Measurements from ENCODE around the gene UIMC1. TPM values are rescaled to one million over a fixed set of nuclear protein-coding genes. Genes with fewer than 3 reads are reported as not detected.

Gene UIMC1
- total RNA-seq, 1 experiment from 2014 or later, result 38.4 TPM

GRCh38 chr5:176888865-176889165 is 117.8 kb downstream of the UIMC1 start:
- Histone ChIP-seq H3K36me3 (ENCODE audit: control insufficient read depth in 1 of 2, insufficient read depth in 2 of 2, low read length in 2 of 2) (no peaks in the 10 kb centered on the region), H3K4me2 (ENCODE audit: low read length) (no peak overlapping the region), H3K79me2 (ENCODE audit: insufficient read depth, low read length) (no peaks in the 10 kb centered on the region), H3K27me3 (ENCODE audit: insufficient read depth, low read length) (no peaks in the 10 kb centered on the region), H2AFZ (ENCODE audit: low read depth, low read length, poor library complexity, severe bottlenecking) (no peak overlapping the region), H3K27ac (ENCODE audit: low read depth, low read length) (no peak overlapping the region), H3K9me3 (ENCODE audit: control insufficient read depth in 1 of 2, insufficient read depth in 1 of 2, low read depth in 1 of 2, low read length in 2 of 2) (no peaks in the 10 kb centered on the region), H4K20me1 (ENCODE audit: insufficient read depth) (no peaks in the 10 kb centered on the region), H3K4me3 (replicated peaks in 1 of 2; ENCODE audit: low read depth in 1 of 2, low read length in 2 of 2) (no peak overlapping the region), H3K9ac (ENCODE audit: low read length) (no peak overlapping the region), H3K9me2 (ENCODE audit: insufficient read depth) (no peaks in the 10 kb centered on the region), H3K4me1 (ENCODE audit: control insufficient read depth in 1 of 2, insufficient read depth in 2 of 2, low read length in 2 of 2) (no peaks in the 10 kb centered on the region)
- DNase-seq (ENCODE audit: low read depth, low spot score) (no peak), ATAC-seq (no peak)
- BruUV-seq (replicated peaks), result no TSS peak
- POLR2A ChIA-PET, result no interaction called here
- CTCF ChIA-PET, result no interaction called here
- RAD21 ChIA-PET (ENCODE audit: low non-redundant PET in 1 of 2, low total read pairs in 2 of 2, uncharacterized antibody in 2 of 2, unreplicated experiment in 2 of 2), result no interaction called here
- intact Hi-C loops (cut with micrococcal nuclease), result no loop called here
- TF ChIP-seq ZNF274 (IDR thresholded peaks at IDR 0.05; ENCODE audit: low read depth, low read length) (no peak), RAD21 (IDR thresholded peaks at IDR 0.05; ENCODE audit: low read depth) (no peak), EZH2phosphoT487 (IDR thresholded peaks at IDR 0.05; ENCODE audit: borderline replicate concordance) (no peak)

- Histone ChIP-seq H3K4me3 (replicated peaks in 1 of 2; ENCODE audit: low read depth in 1 of 2, low read length in 2 of 2) (no peak overlapping the region), H3K4me1 (ENCODE audit: control insufficient read depth in 1 of 2, insufficient read depth in 2 of 2, low read length in 2 of 2) (no peaks in the 10 kb centered on the region), H3K4me2 (ENCODE audit: low read length) (no peak overlapping the region), H3K27ac (ENCODE audit: low read depth, low read length) (no peak overlapping the region), H3K79me2 (ENCODE audit: insufficient read depth, low read length) (no peaks in the 10 kb centered on the region), H3K9me2 (ENCODE audit: insufficient read depth) (no peaks in the 10 kb centered on the region), H3K9me3 (ENCODE audit: control insufficient read depth in 1 of 2, insufficient read depth in 1 of 2, low read depth in 1 of 2, low read length in 2 of 2) (no peaks in the 10 kb centered on the region), H2AFZ (ENCODE audit: low read depth, low read length, poor library complexity, severe bottlenecking) (no peak overlapping the region), H3K9ac (ENCODE audit: low read length) (no peak overlapping the region), H3K27me3 (ENCODE audit: insufficient read depth, low read length) (no peaks in the 10 kb centered on the region), H4K20me1 (ENCODE audit: insufficient read depth) (no peaks in the 10 kb centered on the region), H3K36me3 (ENCODE audit: control insufficient read depth in 1 of 2, insufficient read depth in 2 of 2, low read length in 2 of 2) (no peaks in the 10 kb centered on the region)
- ChIA-PET CTCF (no interaction called here), RAD21 (ENCODE audit: low non-redundant PET in 1 of 2, low total read pairs in 2 of 2, uncharacterized antibody in 2 of 2, unreplicated experiment in 2 of 2) (no interaction called here), POLR2A (no interaction called here)
- BruUV-seq (replicated peaks), result no TSS peak
- intact Hi-C loops (cut with micrococcal nuclease), result no loop called here
- no peak for ATAC-seq
- no peak for DNase-seq (ENCODE audit: low read depth, low spot score)
- TF ChIP-seq SIN3A (IDR thresholded peaks at IDR 0.05; ENCODE audit: low read depth) (no peak), FOSL1 (IDR thresholded peaks at IDR 0.05; ENCODE audit: low read depth) (no peak), POLR2AphosphoS5 (IDR thresholded peaks at IDR 0.05; ENCODE audit: low read depth, low read length) (no peak), SP1 (IDR thresholded peaks at IDR 0.05; ENCODE audit: low read depth) (no peak), EGR1 (IDR thresholded peaks at IDR 0.05; ENCODE audit: low read depth) (no peak)
- TF ChIP-seq, protein P1, sequence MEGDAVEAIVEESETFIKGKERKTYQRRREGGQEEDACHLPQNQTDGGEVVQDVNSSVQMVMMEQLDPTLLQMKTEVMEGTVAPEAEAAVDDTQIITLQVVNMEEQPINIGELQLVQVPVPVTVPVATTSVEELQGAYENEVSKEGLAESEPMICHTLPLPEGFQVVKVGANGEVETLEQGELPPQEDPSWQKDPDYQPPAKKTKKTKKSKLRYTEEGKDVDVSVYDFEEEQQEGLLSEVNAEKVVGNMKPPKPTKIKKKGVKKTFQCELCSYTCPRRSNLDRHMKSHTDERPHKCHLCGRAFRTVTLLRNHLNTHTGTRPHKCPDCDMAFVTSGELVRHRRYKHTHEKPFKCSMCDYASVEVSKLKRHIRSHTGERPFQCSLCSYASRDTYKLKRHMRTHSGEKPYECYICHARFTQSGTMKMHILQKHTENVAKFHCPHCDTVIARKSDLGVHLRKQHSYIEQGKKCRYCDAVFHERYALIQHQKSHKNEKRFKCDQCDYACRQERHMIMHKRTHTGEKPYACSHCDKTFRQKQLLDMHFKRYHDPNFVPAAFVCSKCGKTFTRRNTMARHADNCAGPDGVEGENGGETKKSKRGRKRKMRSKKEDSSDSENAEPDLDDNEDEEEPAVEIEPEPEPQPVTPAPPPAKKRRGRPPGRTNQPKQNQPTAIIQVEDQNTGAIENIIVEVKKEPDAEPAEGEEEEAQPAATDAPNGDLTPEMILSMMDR (IDR thresholded peaks at IDR 0.05 in 2 of 3, conservative IDR thresholded peaks at IDR 0.05 in 1 of 3; ENCODE audit: borderline replicate concordance in 1 of 3, insufficient read depth in 1 of 3, low read depth in 2 of 3, low read length in 2 of 3), result no peak
- TF ChIP-seq, protein P2, sequence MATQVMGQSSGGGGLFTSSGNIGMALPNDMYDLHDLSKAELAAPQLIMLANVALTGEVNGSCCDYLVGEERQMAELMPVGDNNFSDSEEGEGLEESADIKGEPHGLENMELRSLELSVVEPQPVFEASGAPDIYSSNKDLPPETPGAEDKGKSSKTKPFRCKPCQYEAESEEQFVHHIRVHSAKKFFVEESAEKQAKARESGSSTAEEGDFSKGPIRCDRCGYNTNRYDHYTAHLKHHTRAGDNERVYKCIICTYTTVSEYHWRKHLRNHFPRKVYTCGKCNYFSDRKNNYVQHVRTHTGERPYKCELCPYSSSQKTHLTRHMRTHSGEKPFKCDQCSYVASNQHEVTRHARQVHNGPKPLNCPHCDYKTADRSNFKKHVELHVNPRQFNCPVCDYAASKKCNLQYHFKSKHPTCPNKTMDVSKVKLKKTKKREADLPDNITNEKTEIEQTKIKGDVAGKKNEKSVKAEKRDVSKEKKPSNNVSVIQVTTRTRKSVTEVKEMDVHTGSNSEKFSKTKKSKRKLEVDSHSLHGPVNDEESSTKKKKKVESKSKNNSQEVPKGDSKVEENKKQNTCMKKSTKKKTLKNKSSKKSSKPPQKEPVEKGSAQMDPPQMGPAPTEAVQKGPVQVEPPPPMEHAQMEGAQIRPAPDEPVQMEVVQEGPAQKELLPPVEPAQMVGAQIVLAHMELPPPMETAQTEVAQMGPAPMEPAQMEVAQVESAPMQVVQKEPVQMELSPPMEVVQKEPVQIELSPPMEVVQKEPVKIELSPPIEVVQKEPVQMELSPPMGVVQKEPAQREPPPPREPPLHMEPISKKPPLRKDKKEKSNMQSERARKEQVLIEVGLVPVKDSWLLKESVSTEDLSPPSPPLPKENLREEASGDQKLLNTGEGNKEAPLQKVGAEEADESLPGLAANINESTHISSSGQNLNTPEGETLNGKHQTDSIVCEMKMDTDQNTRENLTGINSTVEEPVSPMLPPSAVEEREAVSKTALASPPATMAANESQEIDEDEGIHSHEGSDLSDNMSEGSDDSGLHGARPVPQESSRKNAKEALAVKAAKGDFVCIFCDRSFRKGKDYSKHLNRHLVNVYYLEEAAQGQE (IDR thresholded peaks at IDR 0.05; ENCODE audit: low read depth), result no peak
- TF ChIP-seq, protein P3, sequence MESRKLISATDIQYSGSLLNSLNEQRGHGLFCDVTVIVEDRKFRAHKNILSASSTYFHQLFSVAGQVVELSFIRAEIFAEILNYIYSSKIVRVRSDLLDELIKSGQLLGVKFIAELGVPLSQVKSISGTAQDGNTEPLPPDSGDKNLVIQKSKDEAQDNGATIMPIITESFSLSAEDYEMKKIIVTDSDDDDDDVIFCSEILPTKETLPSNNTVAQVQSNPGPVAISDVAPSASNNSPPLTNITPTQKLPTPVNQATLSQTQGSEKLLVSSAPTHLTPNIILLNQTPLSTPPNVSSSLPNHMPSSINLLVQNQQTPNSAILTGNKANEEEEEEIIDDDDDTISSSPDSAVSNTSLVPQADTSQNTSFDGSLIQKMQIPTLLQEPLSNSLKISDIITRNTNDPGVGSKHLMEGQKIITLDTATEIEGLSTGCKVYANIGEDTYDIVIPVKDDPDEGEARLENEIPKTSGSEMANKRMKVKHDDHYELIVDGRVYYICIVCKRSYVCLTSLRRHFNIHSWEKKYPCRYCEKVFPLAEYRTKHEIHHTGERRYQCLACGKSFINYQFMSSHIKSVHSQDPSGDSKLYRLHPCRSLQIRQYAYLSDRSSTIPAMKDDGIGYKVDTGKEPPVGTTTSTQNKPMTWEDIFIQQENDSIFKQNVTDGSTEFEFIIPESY (IDR thresholded peaks at IDR 0.05; ENCODE audit: extremely low read depth, insufficient replicate concordance, low read length), result no peak
- TF ChIP-seq, protein P4, sequence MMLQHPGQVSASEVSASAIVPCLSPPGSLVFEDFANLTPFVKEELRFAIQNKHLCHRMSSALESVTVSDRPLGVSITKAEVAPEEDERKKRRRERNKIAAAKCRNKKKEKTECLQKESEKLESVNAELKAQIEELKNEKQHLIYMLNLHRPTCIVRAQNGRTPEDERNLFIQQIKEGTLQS (IDR thresholded peaks at IDR 0.05), result no peak
Measured at GRCh38 chr5:176888016-176888864, 118.3 kb downstream of the UIMC1 start.

Measured in HCT116 (cell line).